SHP77 treated with DMSO at 0.1 percent for 48 hours (cell line): Measurements from ENCODE around the gene MYL3.

Experiments
- DNase-seq: peaks from one replicate; lab custom pipeline; 2025; lab: John Stamatoyannopoulos, UW

The MYL3 gene

GRCh38 chr3:46849686-46850467 is 13.4 kb downstream of the MYL3 start:
- no peak for DNase-seq

- no peak for DNase-seq
These were observed 14.1 kb downstream of the MYL3 start for GRCh38 chr3:46849045-46849631.

- no peak for DNase-seq
These were observed 14.8 kb downstream of the MYL3 start for GRCh38 chr3:46848271-46849044.

- no peak for DNase-seq
These were observed 15.5 kb downstream of the MYL3 start for GRCh38 chr3:46847744-46848143.

GRCh38 chr3:46846624-46847542 is 16.4 kb downstream of the MYL3 start:
- DNase-seq, result no peak

- DNase-seq, result peak; percentile 28
These were observed 17.2 kb downstream of the MYL3 start for GRCh38 chr3:46845860-46846623.

- peak; percentile 24 for DNase-seq
These were observed 17.8 kb downstream of the MYL3 start for GRCh38 chr3:46845397-46845859.

- no peak for DNase-seq
These were observed 18.3 kb downstream of the MYL3 start for GRCh38 chr3:46844881-46845312.

GRCh38 chr3:46844397-46844796 is 18.8 kb downstream of the MYL3 start:
- DNase-seq, result no peak

- DNase-seq, result no peak
These were observed 19.7 kb downstream of the MYL3 start for GRCh38 chr3:46843508-46843907.

- DNase-seq, result no peak
These were observed 22.8 kb downstream of the MYL3 start for GRCh38 chr3:46840491-46840890.

GRCh38 chr3:46838301-46838700 is 24.9 kb downstream of the MYL3 start:
- DNase-seq, result no peak

GRCh38 chr3:46835491-46835890 is 27.8 kb downstream of the MYL3 start:
- no peak for DNase-seq

GRCh38 chr3:46835054-46835453 is 28.2 kb downstream of the MYL3 start:
- DNase-seq, result no peak

GRCh38 chr3:46833346-46834300 is 29.6 kb downstream of the MYL3 start:
- DNase-seq, result no peak

GRCh38 chr3:46831841-46832240 is 31.4 kb downstream of the MYL3 start:
- DNase-seq, result no peak

- no peak for DNase-seq
These were observed 31.9 kb downstream of the MYL3 start for GRCh38 chr3:46831316-46831715.

GRCh38 chr3:46830801-46831200 is 32.4 kb downstream of the MYL3 start:
- no peak for DNase-seq

- DNase-seq, result no peak
These were observed 33.5 kb downstream of the MYL3 start for GRCh38 chr3:46829699-46830208.

- no peak for DNase-seq
These were observed 37.8 kb downstream of the MYL3 start for GRCh38 chr3:46825450-46825849.
